ENCODE measurements around the gene ANKRD23.

DNA sequence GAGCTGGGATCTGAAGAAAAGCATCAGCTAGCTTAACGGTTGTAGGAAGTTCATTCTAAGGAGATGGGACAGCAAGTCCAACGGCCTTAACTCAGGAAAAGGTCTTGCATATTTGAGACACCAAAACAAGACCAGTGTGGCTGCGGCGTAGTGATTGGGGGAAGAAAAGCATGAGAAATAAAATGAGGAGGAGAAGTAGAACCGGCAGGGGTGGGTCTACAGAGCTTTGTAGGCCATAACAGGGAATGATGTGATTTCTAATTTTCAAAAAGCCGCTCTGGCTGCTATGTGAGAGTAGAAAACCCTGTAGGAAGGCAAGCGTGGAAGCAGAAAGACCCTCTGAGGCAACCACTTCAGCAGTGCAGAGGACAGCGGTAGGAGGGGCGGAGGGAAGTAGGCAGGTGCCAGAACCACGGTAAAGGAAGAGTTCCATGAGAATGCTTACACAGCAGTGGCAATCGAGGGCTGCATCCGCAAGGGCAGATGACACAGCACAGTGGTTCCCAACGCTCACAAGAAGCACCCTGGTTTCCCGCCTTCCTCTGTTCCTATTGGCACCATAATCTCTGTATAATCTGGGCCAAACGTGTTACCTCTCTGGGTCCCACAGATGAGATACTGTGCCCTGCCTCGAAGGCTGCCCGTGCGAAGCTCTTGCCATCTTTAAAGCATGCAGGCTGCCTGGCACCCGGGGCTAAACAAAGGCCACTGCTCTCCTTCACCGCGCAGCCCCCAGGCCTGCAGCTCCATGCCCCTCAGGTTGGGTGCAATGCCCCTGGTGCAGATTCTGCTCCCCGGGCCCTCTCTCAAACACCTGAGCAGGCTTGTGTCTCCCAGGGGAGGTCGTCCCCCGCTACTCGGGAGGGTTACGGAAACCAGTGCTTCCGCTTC, 13.2 kb upstream of the ANKRD23 start:
- TF ChIP-seq, protein P1, sequence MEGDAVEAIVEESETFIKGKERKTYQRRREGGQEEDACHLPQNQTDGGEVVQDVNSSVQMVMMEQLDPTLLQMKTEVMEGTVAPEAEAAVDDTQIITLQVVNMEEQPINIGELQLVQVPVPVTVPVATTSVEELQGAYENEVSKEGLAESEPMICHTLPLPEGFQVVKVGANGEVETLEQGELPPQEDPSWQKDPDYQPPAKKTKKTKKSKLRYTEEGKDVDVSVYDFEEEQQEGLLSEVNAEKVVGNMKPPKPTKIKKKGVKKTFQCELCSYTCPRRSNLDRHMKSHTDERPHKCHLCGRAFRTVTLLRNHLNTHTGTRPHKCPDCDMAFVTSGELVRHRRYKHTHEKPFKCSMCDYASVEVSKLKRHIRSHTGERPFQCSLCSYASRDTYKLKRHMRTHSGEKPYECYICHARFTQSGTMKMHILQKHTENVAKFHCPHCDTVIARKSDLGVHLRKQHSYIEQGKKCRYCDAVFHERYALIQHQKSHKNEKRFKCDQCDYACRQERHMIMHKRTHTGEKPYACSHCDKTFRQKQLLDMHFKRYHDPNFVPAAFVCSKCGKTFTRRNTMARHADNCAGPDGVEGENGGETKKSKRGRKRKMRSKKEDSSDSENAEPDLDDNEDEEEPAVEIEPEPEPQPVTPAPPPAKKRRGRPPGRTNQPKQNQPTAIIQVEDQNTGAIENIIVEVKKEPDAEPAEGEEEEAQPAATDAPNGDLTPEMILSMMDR (IDR thresholded peaks at IDR 0.05), result no peak
- TF ChIP-seq POLR2A (IDR thresholded peaks at IDR 0.05), result no peak
- TF ChIP-seq POLR2AphosphoS5 (IDR thresholded peaks at IDR 0.05), result no peak
- no peak for TF ChIP-seq EP300 (IDR thresholded peaks at IDR 0.05)

Data from sigmoid colon (tissue), 4 donors.